AG09319 (cell line): ENCODE results near the gene LPCAT3.

Experiments used
- DNase-seq: peaks from one replicate; pipeline ENCODE4 v3.0.0-alpha.2; 2010; ENCODE audit warnings: low read depth; ENCODE audit errors: extremely low read depth
- TF ChIP-seq, protein P1 (sequence below): IDR thresholded peaks from 2 replicates; pipeline ENCODE4 v1.5.1; 2011; ENCODE audit warnings: low read depth, mild to moderate bottlenecking, inconsistent platforms, low read length, moderate library complexity

The LPCAT3 gene

DNA sequence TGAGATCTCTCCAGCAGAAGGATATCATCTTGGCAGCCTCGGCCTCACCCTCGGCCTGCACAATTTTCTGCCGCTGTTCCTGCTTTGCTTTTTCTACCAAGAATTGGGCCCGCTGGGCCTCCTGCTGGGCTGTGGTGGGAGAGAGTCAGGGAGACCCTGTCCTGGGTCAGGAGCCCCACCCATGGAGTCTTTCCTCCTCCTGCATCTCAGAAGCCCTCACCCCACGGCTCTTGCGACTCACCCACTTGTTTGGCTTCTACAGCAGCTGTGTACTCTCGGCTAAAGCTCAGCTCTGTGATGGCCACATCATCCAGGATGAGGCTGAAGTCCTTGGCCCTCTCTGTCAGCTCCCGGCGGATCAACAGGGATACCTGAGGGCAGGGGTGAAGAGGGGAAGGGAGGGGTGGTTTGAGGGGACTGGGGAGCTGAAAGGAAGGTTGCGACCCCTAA lies 50.6 kb downstream of the LPCAT3 start:
- DNase-seq, result no peak
- TF ChIP-seq, protein P1, sequence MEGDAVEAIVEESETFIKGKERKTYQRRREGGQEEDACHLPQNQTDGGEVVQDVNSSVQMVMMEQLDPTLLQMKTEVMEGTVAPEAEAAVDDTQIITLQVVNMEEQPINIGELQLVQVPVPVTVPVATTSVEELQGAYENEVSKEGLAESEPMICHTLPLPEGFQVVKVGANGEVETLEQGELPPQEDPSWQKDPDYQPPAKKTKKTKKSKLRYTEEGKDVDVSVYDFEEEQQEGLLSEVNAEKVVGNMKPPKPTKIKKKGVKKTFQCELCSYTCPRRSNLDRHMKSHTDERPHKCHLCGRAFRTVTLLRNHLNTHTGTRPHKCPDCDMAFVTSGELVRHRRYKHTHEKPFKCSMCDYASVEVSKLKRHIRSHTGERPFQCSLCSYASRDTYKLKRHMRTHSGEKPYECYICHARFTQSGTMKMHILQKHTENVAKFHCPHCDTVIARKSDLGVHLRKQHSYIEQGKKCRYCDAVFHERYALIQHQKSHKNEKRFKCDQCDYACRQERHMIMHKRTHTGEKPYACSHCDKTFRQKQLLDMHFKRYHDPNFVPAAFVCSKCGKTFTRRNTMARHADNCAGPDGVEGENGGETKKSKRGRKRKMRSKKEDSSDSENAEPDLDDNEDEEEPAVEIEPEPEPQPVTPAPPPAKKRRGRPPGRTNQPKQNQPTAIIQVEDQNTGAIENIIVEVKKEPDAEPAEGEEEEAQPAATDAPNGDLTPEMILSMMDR, result no peak

DNA sequence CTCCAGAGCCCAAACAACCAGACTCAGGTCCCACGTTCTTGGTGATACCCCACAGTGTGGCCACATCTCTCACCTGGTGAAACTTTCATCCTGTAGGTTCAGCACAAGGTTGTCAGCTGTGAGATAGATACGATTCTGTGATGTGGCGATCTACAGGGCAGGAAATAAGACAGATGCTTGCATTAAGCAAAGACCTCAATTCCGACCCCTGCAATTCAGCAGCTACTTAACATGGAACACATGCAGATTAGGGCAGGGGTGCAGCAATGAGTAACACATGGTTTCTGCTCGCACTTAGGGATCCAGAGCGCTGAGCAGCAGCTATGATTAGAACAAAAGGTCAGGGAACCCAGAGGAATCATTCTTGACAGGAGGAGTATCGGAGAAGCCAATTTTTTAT lies 51.9 kb downstream of the LPCAT3 start:
- DNase-seq, result no peak
- TF ChIP-seq, protein P1, result no peak

DNA sequence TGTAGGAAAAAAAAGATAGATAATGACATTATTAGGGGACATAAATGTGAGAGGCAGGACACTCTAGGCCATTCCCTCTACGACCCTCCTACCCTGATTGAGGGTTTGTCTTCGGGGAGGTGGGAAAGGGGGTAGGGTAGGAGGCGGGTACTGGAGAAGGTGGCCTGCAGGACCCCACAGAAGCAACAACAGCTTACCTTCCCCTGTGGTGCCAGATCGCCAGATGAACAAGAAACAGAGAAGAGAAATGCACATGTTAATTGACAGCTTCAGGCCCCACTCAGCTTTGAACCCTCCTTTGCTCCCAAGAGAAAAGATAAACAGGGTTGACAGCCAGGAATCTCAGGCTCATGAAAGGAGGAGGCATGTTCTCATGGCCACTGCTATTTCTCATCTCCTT lies 52.6 kb downstream of the LPCAT3 start:
- TF ChIP-seq, protein P1, result no peak
- DNase-seq, result no peak

DNA sequence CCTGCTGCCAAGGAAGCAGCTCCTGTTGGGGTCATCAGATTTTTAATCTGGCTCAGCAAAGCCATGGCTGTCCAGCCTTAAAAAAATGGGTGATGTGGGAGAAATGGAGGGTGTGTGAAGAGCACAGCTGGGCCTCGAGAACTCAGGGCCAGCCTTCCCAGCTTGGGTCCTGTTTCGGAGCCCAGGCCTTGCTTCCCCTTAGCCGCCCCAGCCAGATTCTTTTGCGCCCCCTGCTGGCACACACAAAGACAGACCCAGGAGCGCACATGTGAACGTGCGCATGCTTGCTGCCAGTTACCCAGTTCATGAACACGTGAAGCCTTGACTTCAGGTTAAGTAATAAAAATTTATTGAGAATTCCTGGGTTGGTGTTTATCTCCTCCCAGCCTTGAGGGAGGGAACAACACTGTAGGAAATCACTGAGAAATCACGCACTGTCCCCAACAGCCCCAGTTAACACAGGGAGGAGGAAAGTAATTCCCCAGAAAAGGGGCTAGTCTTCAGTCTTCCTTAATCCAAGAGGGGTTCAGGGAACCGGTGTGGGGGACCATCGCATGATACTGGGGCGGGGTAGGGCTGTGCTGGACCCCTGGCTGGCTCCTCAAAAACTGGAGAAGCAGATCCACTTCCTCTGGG lies 53.1 kb downstream of the LPCAT3 start:
- TF ChIP-seq, protein P1, result peak; percentile 93
- peak; percentile 68 for DNase-seq

DNA sequence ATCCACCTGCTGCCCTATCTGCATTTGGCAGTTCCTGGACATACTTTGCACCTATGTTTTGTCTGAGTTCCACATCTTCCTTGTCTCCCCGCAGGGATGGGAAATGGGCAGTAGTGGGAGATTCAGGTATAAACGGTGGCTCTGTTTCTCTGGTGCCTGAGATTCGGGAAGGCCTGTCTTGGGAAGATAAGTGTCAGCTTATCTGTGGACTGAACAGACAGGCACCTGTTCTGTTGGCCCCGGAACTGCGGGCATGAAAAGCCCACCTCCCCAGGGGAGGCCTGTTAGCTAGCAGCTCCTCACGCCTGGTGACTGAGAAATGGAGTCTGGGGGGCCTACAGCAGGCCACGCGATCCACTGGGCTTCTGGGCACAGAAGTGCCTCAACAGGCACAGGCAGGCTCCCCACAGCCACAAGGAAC lies 53.7 kb downstream of the LPCAT3 start:
- DNase-seq, result no peak
- TF ChIP-seq, protein P1, result no peak

DNA sequence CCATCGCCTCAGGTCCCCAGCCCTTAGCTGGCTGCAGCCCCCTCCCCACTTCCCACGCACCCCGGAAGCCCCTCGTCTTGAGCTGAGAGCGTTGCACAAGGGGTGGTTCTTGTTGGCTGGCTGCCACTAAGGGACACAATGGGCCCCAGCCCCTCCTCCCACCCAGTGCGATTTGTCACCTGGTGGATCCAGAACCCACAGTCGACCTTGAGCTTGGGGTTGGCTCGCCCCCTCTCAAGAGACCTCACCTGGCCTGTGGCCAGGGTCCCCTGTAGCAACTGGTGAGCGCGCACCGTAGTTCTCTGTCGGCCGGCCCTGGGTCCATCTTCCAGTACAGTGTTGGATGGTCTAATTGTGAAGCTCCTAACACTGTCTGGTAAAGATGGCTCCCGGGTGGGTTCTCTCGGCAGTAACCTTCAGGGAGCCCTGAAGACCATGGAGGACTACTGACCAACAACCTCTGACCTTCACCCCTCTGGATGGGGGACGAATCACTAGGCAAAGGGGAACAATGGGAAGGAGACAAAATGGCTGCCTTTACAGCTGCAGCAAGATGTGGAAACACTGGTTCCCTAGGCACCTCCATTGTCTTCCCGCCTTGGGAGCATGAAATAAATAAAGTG lies 54.4 kb downstream of the LPCAT3 start:
- TF ChIP-seq, protein P1, result no peak
- no peak for DNase-seq

DNA sequence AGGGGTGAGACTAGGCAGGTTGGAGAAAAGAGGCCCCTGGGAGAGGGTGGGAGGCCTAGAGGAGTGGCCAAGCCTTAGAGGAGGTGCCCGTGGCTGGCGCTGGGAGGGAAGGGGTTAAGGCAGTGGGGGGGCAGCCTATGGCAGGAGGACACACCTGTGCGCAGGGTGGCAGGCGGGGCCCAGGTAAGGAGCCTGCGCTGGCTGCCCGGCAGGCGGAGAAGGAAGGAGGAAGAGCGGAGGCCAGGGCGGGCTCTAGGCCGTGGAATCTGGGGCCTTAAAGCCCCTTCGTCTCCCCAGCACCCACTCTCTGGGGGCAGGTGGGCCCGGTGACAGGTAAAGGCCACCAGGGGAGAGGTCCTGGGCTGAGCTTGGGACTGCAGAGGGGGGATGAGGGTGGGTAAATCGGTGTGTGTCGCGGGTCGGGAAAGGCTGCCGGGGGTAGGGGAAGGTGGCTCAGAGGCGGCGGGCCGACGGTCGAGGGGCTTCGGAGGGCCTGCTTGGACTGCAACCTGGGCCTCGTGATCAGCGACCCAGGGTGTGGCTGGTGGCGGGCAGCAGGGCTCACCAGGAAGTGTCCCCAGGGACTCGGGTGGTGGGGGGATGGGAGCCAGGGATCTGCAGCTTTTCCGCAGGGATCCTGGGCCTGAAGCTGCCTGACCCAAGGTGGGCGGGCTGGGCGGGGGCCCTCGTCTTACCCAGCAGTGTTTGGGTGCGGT lies 55.1 kb downstream of the LPCAT3 start:
- TF ChIP-seq, protein P1, result no peak
- no peak for DNase-seq
